Endothelial cell of umbilical vein (primary cell): ENCODE results near the gene RAB17. TPM values are rescaled to one million over a fixed set of nuclear protein-coding genes. Genes with fewer than 3 reads are reported as not detected.

ENCODE experiments used
- BruUV-seq: library from RNA; stranded (reverse); fragments of 400-500 nt; replicated peaks from 2 replicates; lab custom pipeline; 2021; lab: Mats Ljungman, UMichigan
- CTCF ChIA-PET: fragments of 300-600, 350-600 bp; sonication (Branson Sonifier 250); formaldehyde crosslinking; loops from one replicate; lab custom pipeline; 2021; ENCODE audit warnings: antibody characterized with exemption, inconsistent platforms; lab: Charles Lee
- POLR2A ChIA-PET: fragments of 300-600, 350-600 bp; sonication (Branson Sonifier 250); formaldehyde crosslinking; loops from one replicate; lab custom pipeline; 2021; ENCODE audit warnings: antibody characterized with exemption, inconsistent platforms; lab: Charles Lee
- DNase-seq: peaks from one replicate; pipeline ENCODE4 v3.0.0-alpha.2; 2011; ENCODE audit warnings: low read depth, low spot score
- FAIRE-seq: peaks from 2 replicates; lab custom pipeline; 2011; peaks lifted over from hg19 to GRCh38; lab: Jason Lieb, UNC
- H2AFZ ChIP-seq: 2 replicates; pipeline ENCODE4 v1.6.0; 2012; ENCODE audit warnings: low read depth, low read length, control low read depth, inconsistent platforms
- H3K27ac ChIP-seq: 2 replicates; pipeline ENCODE4 v1.5.1; 2011; ENCODE audit warnings: low read depth, mild to moderate bottlenecking, control low read depth, low read length, moderate library complexity; ENCODE audit not compliant: insufficient read depth
- H3K27me3 ChIP-seq, 2 experiments: 2 replicates each; pipeline versions ENCODE4 v1.6.0 to v1.6.1; 2011; ENCODE audit warnings: low read length in 2 of 2, mixed read lengths in 1 of 2; ENCODE audit not compliant: control insufficient read depth in 2 of 2, insufficient read depth in 2 of 2
- H3K36me3 ChIP-seq, 2 experiments: 2 replicates in 1 of 2; 3 replicates in 1 of 2; pipeline ENCODE4 v1.5.1; 2011; ENCODE audit warnings: low read length in 2 of 2, mild to moderate bottlenecking in 1 of 2, moderate library complexity in 1 of 2; ENCODE audit not compliant: control insufficient read depth in 2 of 2, insufficient read depth in 2 of 2; ENCODE audit errors: extremely low read depth in 1 of 2
- H3K4me1 ChIP-seq: 3 replicates; pipeline ENCODE4 v1.5.1; 2011; ENCODE audit warnings: mild to moderate bottlenecking, low read length; ENCODE audit not compliant: control insufficient read depth, insufficient read depth; ENCODE audit errors: extremely low read depth
- H3K4me2 ChIP-seq: 2 replicates; pipeline ENCODE4 v1.6.1; 2011; ENCODE audit warnings: low read length, control low read depth, mixed read lengths; ENCODE audit not compliant: insufficient read depth
- H3K4me3 ChIP-seq, 3 experiments: fragments of 200-600 bp in 1 of 3; sonication (generic), shearing (Covaris generic) in 1 of 3; replicated peaks in 1 of 3; 2 replicates each; pipeline ENCODE4 v1.5.1; 2011 to 2016; ENCODE audit warnings: control low read depth in 3 of 3, low read length in 3 of 3, mild to moderate bottlenecking in 2 of 3, inconsistent platforms in 1 of 3, low read depth in 1 of 3, moderate library complexity in 1 of 3; ENCODE audit not compliant: insufficient read depth in 1 of 3
- H3K79me2 ChIP-seq: 2 replicates; pipeline ENCODE4 v1.6.0; 2012; ENCODE audit warnings: low read length, inconsistent platforms; ENCODE audit not compliant: control insufficient read depth, insufficient read depth
- H3K9ac ChIP-seq: replicated peaks from 2 replicates; pipeline ENCODE3; 2011; ENCODE audit warnings: low read length, control low read depth; ENCODE audit not compliant: insufficient read depth; ENCODE audit errors: extremely low read depth
- H3K9me1 ChIP-seq: replicated peaks from 3 replicates; pipeline ENCODE4 v1.6.0; 2011; ENCODE audit warnings: mild to moderate bottlenecking, low read length; ENCODE audit not compliant: control insufficient read depth, insufficient read depth; ENCODE audit errors: extremely low read depth
- H3K9me3 ChIP-seq: replicated peaks from 2 replicates; pipeline ENCODE4 v1.5.1; 2012; ENCODE audit warnings: low read length, inconsistent platforms; ENCODE audit not compliant: control insufficient read depth, insufficient read depth
- H4K20me1 ChIP-seq: replicated peaks from 2 replicates; pipeline ENCODE3; 2011; ENCODE audit warnings: mild to moderate bottlenecking, low read length; ENCODE audit not compliant: control insufficient read depth, insufficient read depth; ENCODE audit errors: extremely low read depth
- CTCF ChIP-seq, 2 donors: IDR thresholded peaks; 1 replicate in 1 of 2; 2 replicates in 1 of 2; pipeline ENCODE4 v1.5.1; 2011; ENCODE audit warnings: low read length in 2 of 2, mild to moderate bottlenecking in 2 of 2, moderate library complexity in 2 of 2, control low read depth in 1 of 2, inconsistent platforms in 1 of 2, low read depth in 1 of 2; ENCODE audit not compliant: insufficient read depth in 1 of 2; ENCODE audit errors: extremely low read depth in 1 of 2
- EZH2 ChIP-seq: IDR thresholded peaks from 2 replicates; pipeline ENCODE4 v1.6.1; 2012; ENCODE audit warnings: borderline replicate concordance, low read depth, mild to moderate bottlenecking, moderate library complexity, low read length, inconsistent platforms; ENCODE audit not compliant: severe bottlenecking
- FOS ChIP-seq: IDR thresholded peaks from 2 replicates; pipeline ENCODE4 v1.6.1; 2011; ENCODE audit warnings: mild to moderate bottlenecking, low read length, moderate library complexity, borderline replicate concordance; ENCODE audit not compliant: insufficient read depth
- GATA2 ChIP-seq: IDR thresholded peaks from 2 replicates; pipeline ENCODE4 v1.7.0; 2011; ENCODE audit warnings: low read depth, mild to moderate bottlenecking, moderate library complexity, mixed read lengths, low read length; ENCODE audit not compliant: insufficient read length, insufficient read depth
- JUN ChIP-seq: IDR thresholded peaks from 2 replicates; pipeline ENCODE4 v1.6.1; 2011; ENCODE audit warnings: borderline replicate concordance, low read depth; ENCODE audit not compliant: insufficient read length, insufficient read depth
- MAX ChIP-seq: IDR thresholded peaks from 2 replicates; pipeline ENCODE4 v1.6.1; 2011; ENCODE audit not compliant: insufficient read depth, insufficient read length
- MYC ChIP-seq: IDR thresholded peaks from one replicate; pipeline ENCODE4 v1.6.1; 2011; ENCODE audit warnings: mild to moderate bottlenecking, low read depth, low read length
- POLR2A ChIP-seq: IDR thresholded peaks from 2 replicates; pipeline ENCODE4 v1.6.1; 2012; ENCODE audit warnings: low read depth, mild to moderate bottlenecking, control low read depth, low read length
- POLR2AphosphoS5 ChIP-seq: IDR thresholded peaks from 2 replicates; pipeline ENCODE4 v1.6.1; 2012; ENCODE audit warnings: low read depth, mild to moderate bottlenecking, control low read depth, low read length, moderate library complexity; ENCODE audit not compliant: insufficient read depth
- dilution Hi-C: fragments of 300-500 bp; cut with MboI; formaldehyde crosslinking; loops from one replicate; pipeline ENCODE4 v1.15.0; 2019; ENCODE audit warnings: low sequenced_read_pairs; ENCODE audit not compliant: extremely low pct_ligation_motif_present
- intact Hi-C: fragments of 100-400 bp; cut with micrococcal nuclease; formaldehyde crosslinking; loops from one replicate; pipeline ENCODE4 v1.10.0; 2022
- polyA plus RNA-seq, 4 experiments: library from polyadenylated mRNA; depleted of rRNA in 3 of 4; stranded (reverse) in 3 of 4; unstranded in 1 of 4; fragments of >200 nt; gene quantifications; 2 replicates each; pipeline versions ENCODE4 v1.2.1 to v1.2.3, GENCODE V29; 2011 to 2012; ENCODE audit warnings: missing spikeins in 1 of 4
- total RNA-seq: library from RNA; stranded (reverse); gene quantifications from 2 replicates; pipeline ENCODE4 v1.2.3, GENCODE V29; 2021

The RAB17 gene
- total and polyA plus RNA-seq, 2 donors (not counting 3 experiments of a cell fraction or from before 2014, with no cell fraction given): 0.41 to 0.77 TPM

- Histone ChIP-seq H3K36me3 (peaks cover 0 to 9% of the 10 kb centered on the region in 2 experiments), H3K4me1 (peaks cover 10% of the 10 kb centered on the region), H3K27ac (no peak overlapping the region), H2AFZ (no peak overlapping the region), H3K9ac (no peak overlapping the region), H3K9me3 (no peaks in the 10 kb centered on the region), H3K27me3 (no peaks in the 10 kb centered on the region), H3K4me2 (no peak overlapping the region), H3K9me1 (no peaks in the 10 kb centered on the region), H3K4me3 (no peak overlapping the region), H3K79me2 (peaks cover 2% of the 10 kb centered on the region), H4K20me1 (no peaks in the 10 kb centered on the region)
- POLR2A ChIA-PET: no interaction called here
- dilution Hi-C loops (no loop called here), intact Hi-C loops (no loop called here)
- TF ChIP-seq CTCF (IDR thresholded peaks at IDR 0.05; ENCODE audit: extremely low read depth in 1 of 2, insufficient read depth in 1 of 2, low read depth in 1 of 2, low read length in 2 of 2) (no peak), EZH2 (no peak), POLR2A (no peak), FOS (no peak), MAX (no peak), MYC (no peak), POLR2AphosphoS5 (no peak), GATA2 (no peak), JUN (no peak)
- no peak for FAIRE-seq
- CTCF ChIA-PET: interaction anchor here (1.3 kb wide), 1 partner anchor 113 kb away, joined by 3 read pairs; no protein-coding TSS in a partner anchor
- BruUV-seq: no TSS peak
- no peak for DNase-seq
These were observed 41.5 kb upstream of the RAB17 start for GRCh38 chr2:237631801-237632585.
